ENCODE data around the gene ARL14EP. TPM values are rescaled to one million over a fixed set of nuclear protein-coding genes. Genes with fewer than 3 reads are reported as not detected.

The ARL14EP gene
- total RNA-seq, 1 donor from 2014 or later = 25.4 TPM

GRCh38 chr11:30342736-30343166 is 19.8 kb downstream of the ARL14EP start:
- H3K27me3 Mint-ChIP-seq (ENCODE audit: low read depth, unreplicated experiment) = no peaks in the 10 kb centered on the region

GRCh38 chr11:30344085-30344484 is 21.2 kb downstream of the ARL14EP start:
- Histone ChIP-seq H3K27me3 (ENCODE audit: insufficient read depth, low read length) (no peaks in the 10 kb centered on the region), H3K4me1 (ENCODE audit: insufficient read depth, low read length) (no peaks in the 10 kb centered on the region), H3K79me2 (ENCODE audit: insufficient read depth, low read length) (no peaks in the 10 kb centered on the region), H3K36me3 (ENCODE audit: insufficient read depth, low read length) (peaks cover 4% of the 10 kb centered on the region), H3K9ac (ENCODE audit: low read length) (no peak overlapping the region), H2AFZ (ENCODE audit: low read depth, low read length) (no peak overlapping the region), H3K27ac (ENCODE audit: low read depth, low read length) (no peak overlapping the region), H4K20me1 (ENCODE audit: insufficient read depth, low read length) (no peaks in the 10 kb centered on the region), H3K4me3 (ENCODE audit: insufficient read depth, low read depth, low read length) (no peak overlapping the region), H3K9me3 (ENCODE audit: insufficient read depth, low read depth, low read length) (no peaks in the 10 kb centered on the region), H3K4me2 (ENCODE audit: low read length) (no peak overlapping the region)
- H3K27ac Mint-ChIP-seq (ENCODE audit: unreplicated experiment) = no peak overlapping the region
- TF ChIP-seq EZH2 (IDR thresholded peaks at IDR 0.05; ENCODE audit: insufficient read depth, low read length) (no peak), CTCF (IDR thresholded peaks at IDR 0.05; ENCODE audit: insufficient read depth, low read depth, low read length) (no peak)
- no peaks in the 10 kb centered on the region for H3K4me1 Mint-ChIP-seq (ENCODE audit: low read depth, unreplicated experiment)
- DNase-seq (ENCODE audit: low read depth) (no peak), FAIRE-seq (no peak)
- H3K4me3 Mint-ChIP-seq (ENCODE audit: unreplicated experiment) = no peak overlapping the region
- no peaks in the 10 kb centered on the region for H3K9me3 Mint-ChIP-seq (ENCODE audit: unreplicated experiment)
- no peaks in the 10 kb centered on the region for H3K27me3 Mint-ChIP-seq (ENCODE audit: low read depth, unreplicated experiment)
- H3K36me3 Mint-ChIP-seq (ENCODE audit: low read depth, unreplicated experiment) = no peaks in the 10 kb centered on the region

More at GRCh38 chr11:30342736-30343166, 19.8 kb downstream of the ARL14EP start:
- Mint-ChIP-seq H3K36me3 (ENCODE audit: low read depth, unreplicated experiment) (no peaks in the 10 kb centered on the region), H3K4me3 (ENCODE audit: unreplicated experiment) (no peak overlapping the region), H3K9me3 (ENCODE audit: unreplicated experiment) (no peaks in the 10 kb centered on the region), H3K4me1 (ENCODE audit: low read depth, unreplicated experiment) (no peaks in the 10 kb centered on the region), H3K27ac (ENCODE audit: unreplicated experiment) (no peak overlapping the region)
- FAIRE-seq (no peak), DNase-seq (ENCODE audit: low read depth) (no peak)
- no peak overlapping the region for H3K9ac ChIP-seq (ENCODE audit: low read length)
- no peaks in the 10 kb centered on the region for H3K79me2 ChIP-seq (ENCODE audit: insufficient read depth, low read length)
- no peak overlapping the region for H3K4me3 ChIP-seq (ENCODE audit: insufficient read depth, low read depth, low read length)
- no peak overlapping the region for H2AFZ ChIP-seq (ENCODE audit: low read depth, low read length)
- peaks cover 7% of the 10 kb centered on the region for H3K36me3 ChIP-seq (ENCODE audit: insufficient read depth, low read length)
- TF ChIP-seq CTCF (IDR thresholded peaks at IDR 0.05; ENCODE audit: insufficient read depth, low read depth, low read length) (no peak), EZH2 (IDR thresholded peaks at IDR 0.05; ENCODE audit: insufficient read depth, low read length) (no peak)
- no peak overlapping the region for H3K4me2 ChIP-seq (ENCODE audit: low read length)
- no peaks in the 10 kb centered on the region for H3K27me3 ChIP-seq (ENCODE audit: insufficient read depth, low read length)
- H3K9me3 ChIP-seq (ENCODE audit: insufficient read depth, low read depth, low read length) = no peaks in the 10 kb centered on the region
- no peaks in the 10 kb centered on the region for H4K20me1 ChIP-seq (ENCODE audit: insufficient read depth, low read length)
- H3K27ac ChIP-seq (ENCODE audit: low read depth, low read length) = no peak overlapping the region
- no peaks in the 10 kb centered on the region for H3K4me1 ChIP-seq (ENCODE audit: insufficient read depth, low read length)

GRCh38 chr11:30345644-30346043 is 22.7 kb downstream of the ARL14EP start:
- H3K9ac ChIP-seq (ENCODE audit: low read length) = no peak overlapping the region
- Mint-ChIP-seq H3K36me3 (ENCODE audit: low read depth, unreplicated experiment) (no peaks in the 10 kb centered on the region), H3K9me3 (ENCODE audit: unreplicated experiment) (no peaks in the 10 kb centered on the region), H3K4me1 (ENCODE audit: low read depth, unreplicated experiment) (no peaks in the 10 kb centered on the region), H3K27me3 (ENCODE audit: low read depth, unreplicated experiment) (no peaks in the 10 kb centered on the region), H3K27ac (ENCODE audit: unreplicated experiment) (no peak overlapping the region), H3K4me3 (ENCODE audit: unreplicated experiment) (no peak overlapping the region)
- H3K9me3 ChIP-seq (ENCODE audit: insufficient read depth, low read depth, low read length) = no peaks in the 10 kb centered on the region
- no peak overlapping the region for H2AFZ ChIP-seq (ENCODE audit: low read depth, low read length)
- FAIRE-seq (no peak), DNase-seq (ENCODE audit: low read depth) (no peak)
- H3K4me1 ChIP-seq (ENCODE audit: insufficient read depth, low read length) = no peaks in the 10 kb centered on the region
- no peak overlapping the region for H3K4me3 ChIP-seq (ENCODE audit: insufficient read depth, low read depth, low read length)
- no peaks in the 10 kb centered on the region for H3K27me3 ChIP-seq (ENCODE audit: insufficient read depth, low read length)
- TF ChIP-seq EZH2 (IDR thresholded peaks at IDR 0.05; ENCODE audit: insufficient read depth, low read length) = no peak
- TF ChIP-seq CTCF (IDR thresholded peaks at IDR 0.05; ENCODE audit: insufficient read depth, low read depth, low read length) = no peak
- no peaks in the 10 kb centered on the region for H3K79me2 ChIP-seq (ENCODE audit: insufficient read depth, low read length)
- H3K36me3 ChIP-seq (ENCODE audit: insufficient read depth, low read length) = no peaks in the 10 kb centered on the region
- no peak overlapping the region for H3K27ac ChIP-seq (ENCODE audit: low read depth, low read length)
- no peaks in the 10 kb centered on the region for H4K20me1 ChIP-seq (ENCODE audit: insufficient read depth, low read length)
- H3K4me2 ChIP-seq (ENCODE audit: low read length) = no peak overlapping the region
